Activated CD4-positive, alpha-beta T cell treated with anti-CD3 and anti-CD28 coated beads, Interleukin-2, amount 50 U/mL, for 24 hours (primary cell): ENCODE measurements around the gene PRH1.

Experiments
- DNase-seq, 2 donors: peaks; one replicate each; pipeline ENCODE4 v3.0.0-alpha.2; 2020; ENCODE audit warnings: low read depth in 1 of 2, low spot score in 1 of 2

PRH1 gene

DNA sequence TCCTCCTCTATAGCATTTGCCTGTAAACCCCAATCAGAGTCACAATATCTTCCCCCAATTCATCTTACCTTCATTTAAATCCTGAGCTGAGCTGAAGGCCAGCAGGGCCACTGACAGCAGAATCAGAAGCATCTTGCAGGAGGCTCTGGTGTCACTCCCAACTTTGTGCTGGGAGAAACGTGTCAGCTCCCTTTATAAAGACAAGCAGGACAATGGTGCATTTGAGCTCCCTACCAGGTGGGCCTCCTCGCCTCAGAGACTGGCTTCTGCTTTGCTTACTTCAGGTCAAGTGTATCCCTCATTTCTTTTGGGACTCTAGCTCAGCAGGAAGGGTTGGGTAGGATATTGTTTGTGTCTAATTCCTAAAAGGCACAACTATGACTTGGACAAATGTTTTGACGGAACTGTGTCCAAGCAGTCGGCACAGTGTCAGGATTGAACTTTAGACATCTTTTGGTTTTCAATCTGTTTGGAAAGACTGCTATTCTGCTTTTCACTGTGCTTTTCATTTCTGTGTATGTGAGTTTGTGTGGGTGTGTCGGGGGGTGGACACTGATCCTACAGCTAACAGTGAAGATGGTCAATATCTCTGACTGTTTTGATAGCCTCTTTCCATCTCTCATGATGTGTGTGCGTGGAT lies at the start of gene PRH1:
TSS of gene PRH1 (minus strand) at position 170 of the 640 bp plus-strand sequence. CDS start at position 132, 38 bp downstream.
- DNase-seq, result no peak

DNA sequence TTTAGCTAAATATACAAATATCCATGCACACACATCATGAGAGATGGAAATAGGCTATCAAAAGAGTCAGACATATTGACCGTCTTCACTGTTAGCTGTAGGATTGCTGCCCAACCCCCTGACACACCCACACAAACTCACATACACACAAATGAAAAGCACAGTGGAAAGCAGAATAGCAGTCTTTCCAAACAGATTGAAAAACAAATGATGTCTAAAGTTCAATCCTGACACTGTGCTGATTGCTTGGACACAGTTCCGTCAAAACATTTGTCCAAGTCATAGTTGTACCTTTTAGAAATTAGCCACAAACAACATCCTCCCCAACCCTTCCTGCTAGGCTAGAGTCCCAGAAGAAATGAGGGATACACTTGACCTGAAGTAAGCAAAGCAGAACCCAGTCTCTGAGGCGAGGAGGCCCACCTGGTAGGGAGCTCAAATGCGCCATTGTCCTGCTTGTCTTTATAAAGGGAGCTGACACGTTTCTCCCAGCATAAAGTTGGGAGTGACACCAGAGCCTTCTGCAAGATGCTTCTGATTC lies 44.8 kb upstream of the PRH1 start, which contains the start of gene PRH2:
TSS of gene PRH2 (plus strand) at position 491 of the 541 bp plus-strand sequence. CDS start at position 529, 38 bp downstream.
- no peak for DNase-seq

DNA sequence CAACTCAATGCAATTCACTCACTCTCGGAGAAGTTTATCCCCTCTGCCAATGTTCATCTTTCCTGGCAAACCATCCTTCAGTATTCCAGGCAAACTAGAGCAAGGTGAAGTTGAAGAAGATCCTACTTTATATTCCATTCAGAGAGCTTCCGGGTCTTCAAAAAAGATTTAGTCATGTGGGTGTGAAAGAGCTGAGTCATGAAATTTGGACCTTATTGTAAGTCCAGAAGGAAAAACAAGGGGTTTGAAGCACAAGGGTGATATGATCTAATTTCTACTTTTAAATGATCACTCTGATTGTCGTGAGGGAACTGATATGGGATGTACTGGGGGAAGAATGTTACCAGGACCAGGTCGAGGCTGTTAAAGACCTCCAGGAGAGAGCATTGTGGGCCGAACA lies 42.2 kb upstream of the PRH1 start:
- no peak for DNase-seq

DNA sequence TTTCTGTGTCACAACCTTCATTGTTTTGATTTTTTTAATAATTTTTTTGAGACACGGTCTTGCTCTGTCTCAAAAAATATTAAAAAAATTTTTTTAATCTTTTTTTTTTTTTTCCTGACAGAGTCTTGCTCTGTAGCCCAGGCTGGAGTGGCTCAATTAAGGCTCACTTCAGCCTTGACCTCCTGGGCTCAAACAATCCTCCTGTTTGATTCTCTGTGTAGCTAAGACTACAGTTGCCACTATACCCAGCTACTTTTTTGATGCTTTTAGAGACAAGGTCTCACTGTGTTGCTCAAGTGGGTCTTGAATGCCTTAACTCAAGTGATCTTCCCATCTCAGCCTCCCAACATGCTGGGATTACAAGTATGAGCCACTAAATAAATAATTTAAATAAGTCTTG lies 35.8 kb upstream of the PRH1 start:
- DNase-seq, result no peak

DNA sequence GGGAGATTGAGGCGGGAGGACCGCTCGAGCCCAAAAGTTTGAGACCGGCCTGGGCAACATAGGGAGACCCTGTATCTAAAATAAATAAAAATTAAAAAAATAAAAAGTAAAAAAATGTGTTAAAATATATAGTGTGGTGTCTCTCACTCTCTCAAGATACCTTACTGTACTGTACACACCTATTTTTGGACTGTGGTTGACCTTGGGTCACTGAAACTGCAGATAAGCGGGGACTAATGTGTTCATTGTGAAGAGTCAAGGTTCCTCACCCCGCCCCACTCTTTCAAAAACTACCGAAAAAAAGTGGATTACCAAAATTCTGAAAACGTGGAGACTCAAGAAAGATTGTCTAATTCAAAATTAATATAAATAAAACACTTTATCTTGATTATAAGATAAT lies 26.3 kb upstream of the PRH1 start:
- no peak for DNase-seq

DNA sequence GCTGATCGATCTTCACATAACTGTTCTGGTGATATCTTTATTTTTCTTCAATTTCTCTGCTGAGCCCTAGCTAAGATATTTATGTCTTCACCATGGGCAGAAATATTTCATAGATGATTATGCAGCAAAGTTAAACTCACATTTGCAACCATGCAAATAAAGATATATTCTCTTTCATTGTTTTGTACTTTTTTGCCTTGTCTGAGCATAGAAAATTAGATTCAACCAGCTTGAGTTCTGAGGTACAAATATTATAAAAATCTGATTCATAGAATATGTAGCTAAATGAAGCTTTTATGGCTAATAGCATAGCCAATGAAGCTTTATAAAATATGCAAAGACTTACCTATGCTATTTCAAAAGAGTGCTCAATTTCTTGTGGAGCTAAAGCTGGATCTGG lies 25.4 kb upstream of the PRH1 start, which contains the start of gene TAS2R13:
TSS of gene TAS2R13 (minus strand) at position 101 of the 400 bp plus-strand sequence. CDS start 264 bp downstream, outside the sequence.
- DNase-seq, result no peak

DNA sequence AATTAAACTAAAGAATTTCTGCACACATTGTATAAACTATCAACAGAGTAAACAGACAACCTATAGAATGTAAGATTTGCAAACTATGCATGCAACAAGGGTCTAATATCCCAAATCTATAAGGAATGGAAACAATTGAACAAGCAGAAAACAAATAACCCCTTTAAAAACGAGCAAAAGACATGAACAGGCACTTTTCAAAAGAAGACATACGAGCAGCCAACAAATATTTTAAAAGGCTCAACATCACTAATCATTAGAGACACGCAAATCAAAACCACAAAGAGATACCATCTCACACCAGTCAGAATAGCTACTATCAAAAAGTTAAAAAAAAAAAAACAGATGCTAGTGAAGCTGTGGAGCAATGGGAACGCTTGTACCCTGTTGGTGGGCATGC lies 20.6 kb upstream of the PRH1 start:
- DNase-seq, result no peak

DNA sequence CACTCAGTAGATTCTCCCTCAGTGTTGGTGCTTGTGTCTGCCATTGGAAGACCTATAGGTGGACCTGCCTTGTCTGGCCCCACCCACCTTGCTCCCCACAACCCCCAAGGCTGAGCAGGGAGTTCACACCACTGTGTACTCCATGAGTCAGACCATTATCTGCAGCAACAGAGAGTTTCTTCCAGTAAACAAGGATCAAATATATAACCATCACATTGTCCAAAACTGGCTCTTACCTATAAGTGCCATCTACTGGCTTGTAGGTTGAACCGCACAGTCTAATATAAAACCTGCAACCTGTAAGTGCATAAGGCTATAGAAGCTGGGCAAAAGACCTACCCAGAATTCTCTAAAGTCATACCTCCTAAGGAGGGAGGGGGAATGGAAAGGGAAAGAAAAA lies 17.4 kb upstream of the PRH1 start:
- DNase-seq, result no peak

DNA sequence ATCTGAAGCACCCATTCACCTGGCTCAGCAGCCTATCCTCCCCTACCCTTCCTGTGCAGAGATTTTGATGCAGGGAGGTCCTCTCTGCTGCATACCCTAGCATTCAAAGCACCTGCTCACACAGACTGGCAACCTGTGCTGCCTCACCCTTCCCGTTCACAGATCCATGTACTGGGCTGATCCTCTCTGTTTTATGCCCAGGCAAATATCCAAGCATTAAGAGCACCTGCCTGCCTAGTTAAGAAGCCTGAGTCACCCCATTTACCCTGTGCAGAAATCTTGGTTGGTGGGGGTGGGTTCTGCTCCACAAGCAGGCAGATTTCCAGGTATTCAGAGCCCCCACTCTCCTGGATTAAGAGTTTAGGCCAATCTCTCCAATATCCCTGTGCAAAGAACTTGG lies 16.9 kb upstream of the PRH1 start:
- no peak for DNase-seq

DNA sequence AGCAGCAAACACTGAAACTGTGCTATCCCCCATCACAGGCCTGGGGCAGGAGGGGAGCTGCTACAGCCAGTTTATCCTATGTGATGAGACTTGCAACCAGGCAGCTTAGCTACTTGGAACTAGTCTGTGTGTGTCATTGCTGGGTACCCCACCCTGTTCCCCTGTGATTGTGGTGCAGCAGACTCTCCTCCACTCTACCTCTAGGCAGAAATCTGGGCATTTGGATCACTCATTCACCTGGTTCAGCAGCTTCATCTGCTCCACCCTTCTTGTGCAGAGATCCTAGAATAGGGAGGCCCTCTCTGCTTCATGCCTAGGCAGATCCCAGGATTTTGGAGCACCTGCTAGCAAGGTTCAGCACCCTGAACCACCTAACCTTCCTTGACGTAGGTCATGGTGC lies 16.5 kb upstream of the PRH1 start:
- DNase-seq, result no peak

DNA sequence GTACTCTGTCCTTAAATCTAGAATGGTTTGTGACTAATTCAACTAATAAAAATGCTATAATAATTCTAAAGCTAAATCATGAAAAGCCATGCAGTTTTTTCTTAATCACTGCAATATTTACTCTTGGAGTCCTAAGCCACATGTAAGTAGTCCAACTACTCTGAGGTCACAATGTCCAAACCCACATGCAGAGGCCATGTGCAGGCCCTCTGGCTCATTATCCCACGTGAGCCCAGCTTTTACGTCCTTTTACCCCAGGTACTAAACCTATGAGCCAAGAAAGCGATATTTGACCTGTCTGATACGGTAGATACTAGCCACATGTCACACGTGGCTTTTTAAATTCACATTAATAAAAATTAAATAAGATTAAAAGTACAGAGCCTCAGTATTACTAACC lies 12.8 kb upstream of the PRH1 start:
- DNase-seq, result no peak

DNA sequence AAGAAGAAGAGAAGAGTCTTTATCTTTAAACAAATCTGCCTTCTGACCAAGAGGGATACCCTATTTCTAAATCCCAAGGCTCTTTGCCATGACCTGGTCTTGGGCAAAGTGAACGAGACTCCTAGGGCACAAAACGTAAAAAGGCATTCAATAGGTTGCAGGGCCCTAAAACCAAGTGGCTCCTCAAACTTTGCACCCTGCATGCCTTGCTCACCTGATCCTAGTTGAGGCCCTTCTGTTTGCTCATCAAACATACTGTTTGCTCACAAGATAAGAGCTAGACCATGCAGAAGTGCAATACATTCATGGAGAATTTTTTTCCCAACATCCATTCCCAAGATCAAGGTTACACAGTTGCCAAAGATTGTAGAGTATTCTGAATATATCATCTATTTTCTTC lies 7.9 kb upstream of the PRH1 start:
- DNase-seq, result no peak

DNA sequence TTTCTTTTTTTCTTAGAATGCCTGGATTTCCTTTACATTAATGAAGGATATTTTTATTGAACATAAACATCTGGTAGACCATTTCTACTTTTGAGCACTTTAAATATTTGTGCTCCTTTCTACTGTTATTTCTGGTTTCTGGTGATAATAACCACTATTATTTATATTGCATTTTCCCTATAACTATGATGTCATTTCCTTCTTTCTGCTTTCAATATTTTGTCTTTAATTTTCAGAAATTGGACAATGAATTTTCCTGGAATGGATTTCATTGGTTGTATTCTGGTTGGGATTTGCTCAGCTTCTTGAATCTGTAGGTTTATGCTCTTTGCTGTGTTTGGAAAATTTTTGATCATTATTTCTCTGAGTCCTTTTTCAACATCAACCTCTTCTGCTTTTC lies 5.2 kb upstream of the PRH1 start:
- no peak for DNase-seq

DNA sequence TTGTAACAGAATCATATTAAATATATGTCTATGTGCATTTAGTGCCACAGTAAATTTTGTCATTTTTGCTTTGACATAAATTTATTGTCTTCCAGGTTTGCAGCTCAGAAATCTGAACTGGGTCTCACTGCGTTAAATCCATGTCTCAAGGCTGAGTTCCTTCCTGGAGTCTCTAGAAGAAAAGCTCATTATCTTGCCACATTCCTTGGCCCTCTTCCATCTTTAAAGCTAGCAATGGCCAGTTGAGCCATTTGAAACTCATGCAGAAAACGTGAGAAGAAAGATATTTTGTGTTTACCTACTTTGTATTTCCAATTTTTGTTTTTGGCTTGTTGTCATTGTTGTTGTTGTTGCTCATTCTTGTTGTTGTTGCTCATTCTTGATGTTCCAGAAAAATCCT lies 10.7 kb downstream of the PRH1 start:
- DNase-seq, result no peak

DNA sequence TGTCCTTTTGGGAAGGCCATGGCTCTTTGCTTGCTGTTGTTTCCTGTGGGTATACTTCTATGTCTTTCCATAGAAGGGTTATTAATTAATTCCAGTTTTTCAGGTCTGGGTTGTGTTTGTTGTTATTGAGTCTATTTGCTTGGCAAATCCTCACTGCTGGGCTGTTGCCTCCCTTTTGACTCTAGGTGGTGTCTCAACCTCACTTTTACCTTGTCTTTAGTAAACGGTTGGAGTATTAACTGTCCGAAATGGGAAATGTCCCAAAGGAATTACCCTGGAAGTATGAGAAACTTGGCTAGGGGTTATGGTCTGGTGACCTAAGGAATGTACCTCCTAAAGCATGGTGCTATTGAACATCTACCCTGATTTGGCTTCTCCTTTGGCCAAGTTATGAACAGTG lies 16.7 kb downstream of the PRH1 start:
- DNase-seq, result no peak

DNA sequence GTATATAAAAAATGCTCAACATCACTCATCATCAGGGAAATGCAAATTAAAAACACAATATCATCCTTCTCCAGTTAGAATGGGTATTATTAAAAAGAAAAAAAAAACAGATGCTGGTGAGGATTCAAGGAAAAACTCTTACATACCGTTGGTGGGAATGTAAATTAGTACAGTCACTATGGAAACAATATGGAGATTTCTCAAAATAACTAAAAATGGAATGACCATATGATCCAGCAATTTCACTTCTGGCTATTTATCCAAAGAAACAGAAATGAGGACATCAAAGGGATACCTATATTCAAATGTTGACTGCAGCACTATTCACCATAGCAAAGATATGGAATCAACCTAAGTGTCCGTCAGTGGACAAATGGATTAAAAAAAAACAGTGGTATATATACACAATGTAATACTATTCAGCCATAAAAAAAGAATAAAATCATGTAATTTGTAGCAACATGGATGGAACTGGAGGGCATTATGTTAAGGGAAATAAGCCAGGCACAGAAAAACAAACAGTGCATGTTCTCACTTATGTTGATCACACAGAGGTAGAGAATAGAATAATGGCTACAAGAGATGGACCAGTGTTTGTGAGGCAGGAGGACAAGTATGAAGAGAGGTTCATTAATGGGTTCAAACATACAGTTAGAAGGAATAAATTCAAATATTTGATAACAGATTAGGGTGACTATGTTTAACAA lies 20.4 kb downstream of the PRH1 start:
- DNase-seq, result no peak

DNA sequence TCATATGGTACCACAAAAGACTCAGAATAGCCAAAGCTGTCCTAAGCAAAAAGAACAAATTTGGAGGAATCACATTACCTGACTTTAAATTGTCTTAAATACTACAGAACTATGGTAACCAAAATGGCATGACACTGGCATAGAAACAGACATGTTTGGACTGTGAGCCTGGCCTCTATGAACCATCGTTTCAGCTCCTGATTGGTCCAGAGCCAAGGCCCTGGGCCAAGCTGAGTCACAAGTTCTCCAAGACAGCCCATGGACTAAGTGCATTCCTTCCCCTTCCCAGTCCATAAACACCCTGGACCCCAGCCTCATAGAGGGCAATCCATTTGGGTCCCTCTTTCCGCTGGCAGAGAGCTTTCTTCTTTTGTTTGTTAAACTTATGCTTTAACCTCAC lies 22.7 kb downstream of the PRH1 start:
- DNase-seq, result no peak

DNA sequence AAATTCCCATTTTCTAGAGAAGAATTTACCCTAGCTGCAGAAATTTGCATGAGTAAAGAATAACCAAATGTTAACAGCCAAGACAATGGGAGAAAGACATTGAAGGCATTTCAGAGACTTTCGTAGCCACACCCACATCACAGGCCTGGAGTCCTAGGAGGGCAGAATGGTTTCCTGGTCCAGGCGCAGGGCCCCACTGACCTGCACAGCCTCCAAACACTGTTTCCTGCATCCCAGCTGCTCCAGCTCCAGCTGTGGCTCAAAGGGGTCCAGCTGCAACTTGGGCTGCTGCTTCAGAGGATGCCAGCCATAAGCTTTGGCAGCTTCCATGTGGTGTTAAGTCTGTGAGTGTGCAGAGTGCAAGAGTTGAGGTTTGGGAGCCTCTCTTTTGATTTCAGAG lies 28.2 kb downstream of the PRH1 start:
- DNase-seq, result no peak

DNA sequence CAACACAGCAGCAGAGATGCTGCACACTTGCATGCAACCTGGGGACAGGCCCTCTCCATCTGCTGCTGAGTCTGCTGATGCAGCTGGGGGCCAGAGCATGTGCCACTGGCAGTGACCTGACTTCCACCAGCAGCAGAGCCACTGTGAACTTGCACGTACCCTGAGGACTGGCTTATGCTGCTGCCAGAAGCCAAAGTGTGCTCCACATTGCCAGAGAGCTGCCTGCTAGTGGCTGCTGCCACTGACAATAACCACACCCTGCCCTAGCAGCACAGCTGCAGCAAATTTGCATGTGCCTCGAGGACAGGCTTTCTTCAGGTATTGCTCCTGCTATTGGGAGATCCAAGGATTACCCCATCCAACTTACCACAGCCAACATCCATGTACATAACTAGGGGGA lies 30.3 kb downstream of the PRH1 start:
- DNase-seq, result no peak

DNA sequence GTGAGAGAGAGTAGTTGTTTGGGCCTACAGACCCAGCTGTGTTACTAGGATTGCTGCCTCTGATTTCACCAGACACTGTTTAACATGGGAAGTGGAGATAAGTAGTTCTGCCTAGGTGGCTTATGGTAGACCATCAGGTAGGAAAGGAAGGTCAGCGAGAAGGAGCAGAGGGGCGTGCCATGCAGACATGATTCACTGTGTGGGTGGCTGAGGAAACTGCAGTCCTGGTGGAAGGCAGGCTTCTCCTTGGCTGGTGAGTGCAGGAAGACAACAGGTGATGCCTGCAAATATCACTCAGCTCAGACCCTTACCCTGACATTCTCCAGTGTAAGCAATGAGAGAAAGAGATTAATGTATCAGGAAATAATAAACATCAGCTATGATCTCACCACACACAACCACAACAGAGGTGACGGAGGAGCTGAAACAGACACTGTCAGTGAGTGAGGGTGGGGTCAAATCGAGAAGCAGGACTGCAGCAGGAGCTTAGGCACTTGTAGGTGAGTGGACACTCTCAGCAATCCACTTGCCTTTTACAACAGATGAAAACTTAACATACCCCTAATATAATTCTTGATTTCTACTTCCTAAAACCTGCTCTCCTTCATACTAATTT lies 32.7 kb downstream of the PRH1 start:
- no peak for DNase-seq

DNA sequence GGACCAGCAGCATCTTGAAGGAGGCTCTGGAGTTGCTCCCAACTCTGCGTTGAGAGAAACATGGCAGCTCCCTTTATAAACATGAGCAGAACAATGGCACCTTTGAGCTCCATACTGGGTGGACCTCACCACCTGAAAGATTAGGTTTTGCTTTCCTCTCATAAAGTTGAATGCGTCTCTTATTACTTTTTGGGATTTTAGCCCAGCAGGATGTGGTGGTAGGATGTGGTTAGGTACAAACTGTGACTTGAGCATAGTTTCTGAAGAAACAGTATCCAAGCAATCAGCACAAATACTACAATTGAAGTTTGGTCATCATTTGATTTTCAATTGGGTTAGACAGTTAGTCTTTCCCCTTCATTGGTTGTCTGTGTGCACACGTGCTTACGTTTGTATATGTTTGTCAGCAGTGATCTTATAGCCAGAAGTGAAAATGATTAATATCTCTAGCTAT lies 34.6 kb downstream of the PRH1 start, which contains the start of gene PRR4:
TSS of gene PRR4 (minus strand) at position 51 of the 454 bp plus-strand sequence. CDS start at position 13, 38 bp downstream.
- DNase-seq, result no peak

DNA sequence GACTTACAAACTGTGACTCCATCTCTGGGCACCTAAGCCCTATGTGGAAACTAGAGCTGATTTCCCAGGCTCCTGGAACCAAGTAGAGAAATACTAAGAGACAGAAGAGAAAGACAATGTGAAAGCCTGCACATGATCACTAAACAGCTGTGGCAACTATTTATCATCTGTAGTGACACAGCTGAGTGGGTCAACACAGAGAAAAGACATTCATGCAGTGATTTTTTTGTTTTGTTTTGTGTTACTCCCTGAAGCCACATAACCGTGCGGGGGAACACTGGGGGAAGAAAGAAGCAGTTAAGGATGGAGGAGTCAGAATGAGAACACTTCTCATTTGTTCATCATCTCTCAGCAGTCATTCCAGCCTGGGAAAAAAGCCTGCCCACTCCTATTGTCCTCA lies 36.3 kb downstream of the PRH1 start:
- DNase-seq, result no peak
